ENCODE results near the gene GOLPH3L.

The GOLPH3L gene

DNA sequence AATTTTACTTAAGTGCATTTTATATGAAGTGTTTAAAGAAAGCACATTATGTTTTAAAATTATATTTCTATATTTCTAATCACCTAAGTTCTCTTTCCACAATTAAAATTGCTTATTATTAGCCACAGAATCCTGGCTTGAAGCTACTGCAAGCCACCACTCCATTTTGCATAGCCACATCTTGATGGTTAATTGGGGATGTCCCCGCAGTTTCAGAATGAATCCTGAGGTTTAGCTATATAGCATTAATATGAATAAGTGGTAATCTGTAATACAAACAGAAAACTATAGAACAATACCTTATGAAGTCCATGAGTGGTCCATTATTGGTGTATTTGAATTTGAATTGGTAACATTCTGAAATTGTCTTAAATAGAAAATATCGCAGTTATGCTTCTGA, 11.6 kb upstream of the GOLPH3L start:
- TF ChIP-seq, protein P1, sequence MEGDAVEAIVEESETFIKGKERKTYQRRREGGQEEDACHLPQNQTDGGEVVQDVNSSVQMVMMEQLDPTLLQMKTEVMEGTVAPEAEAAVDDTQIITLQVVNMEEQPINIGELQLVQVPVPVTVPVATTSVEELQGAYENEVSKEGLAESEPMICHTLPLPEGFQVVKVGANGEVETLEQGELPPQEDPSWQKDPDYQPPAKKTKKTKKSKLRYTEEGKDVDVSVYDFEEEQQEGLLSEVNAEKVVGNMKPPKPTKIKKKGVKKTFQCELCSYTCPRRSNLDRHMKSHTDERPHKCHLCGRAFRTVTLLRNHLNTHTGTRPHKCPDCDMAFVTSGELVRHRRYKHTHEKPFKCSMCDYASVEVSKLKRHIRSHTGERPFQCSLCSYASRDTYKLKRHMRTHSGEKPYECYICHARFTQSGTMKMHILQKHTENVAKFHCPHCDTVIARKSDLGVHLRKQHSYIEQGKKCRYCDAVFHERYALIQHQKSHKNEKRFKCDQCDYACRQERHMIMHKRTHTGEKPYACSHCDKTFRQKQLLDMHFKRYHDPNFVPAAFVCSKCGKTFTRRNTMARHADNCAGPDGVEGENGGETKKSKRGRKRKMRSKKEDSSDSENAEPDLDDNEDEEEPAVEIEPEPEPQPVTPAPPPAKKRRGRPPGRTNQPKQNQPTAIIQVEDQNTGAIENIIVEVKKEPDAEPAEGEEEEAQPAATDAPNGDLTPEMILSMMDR (IDR thresholded peaks at IDR 0.05; ENCODE audit: low read depth, low read length, missing control alignments), result no peak
- DNase-seq (ENCODE audit: low read depth), result no peak
- H3K4me3 ChIP-seq (ENCODE audit: low read depth, low read length), result no peak overlapping the region
- in situ Hi-C loops (cut with HindIII; ENCODE audit: low sequenced_read_pairs), result no loop called here

DNA sequence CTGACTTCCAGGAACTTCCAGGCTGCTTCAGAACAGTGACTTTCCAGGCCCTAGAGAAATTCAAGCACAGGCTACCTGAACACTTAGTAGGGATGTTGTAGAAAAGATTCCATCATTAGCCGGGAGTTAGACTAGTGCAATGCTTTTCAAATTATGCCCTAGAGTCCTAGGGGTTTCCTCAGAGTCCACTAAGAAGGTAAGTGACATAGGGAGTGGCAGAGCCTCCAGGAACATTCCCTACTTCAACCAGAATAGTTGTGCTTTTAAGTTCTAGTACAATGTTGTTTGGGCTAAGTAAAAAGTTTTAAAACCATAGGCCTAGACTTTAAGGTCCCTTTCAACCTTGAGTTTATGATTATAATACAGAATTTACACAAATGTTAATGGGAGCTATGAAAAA, 9.1 kb upstream of the GOLPH3L start:
- no peak overlapping the region for H3K4me3 ChIP-seq (ENCODE audit: low read depth, low read length)
- TF ChIP-seq, protein P1 (IDR thresholded peaks at IDR 0.05; ENCODE audit: low read depth, low read length, missing control alignments), result no peak
- in situ Hi-C loops (cut with HindIII; ENCODE audit: low sequenced_read_pairs), result no loop called here
- no peak for DNase-seq (ENCODE audit: low read depth)

DNA sequence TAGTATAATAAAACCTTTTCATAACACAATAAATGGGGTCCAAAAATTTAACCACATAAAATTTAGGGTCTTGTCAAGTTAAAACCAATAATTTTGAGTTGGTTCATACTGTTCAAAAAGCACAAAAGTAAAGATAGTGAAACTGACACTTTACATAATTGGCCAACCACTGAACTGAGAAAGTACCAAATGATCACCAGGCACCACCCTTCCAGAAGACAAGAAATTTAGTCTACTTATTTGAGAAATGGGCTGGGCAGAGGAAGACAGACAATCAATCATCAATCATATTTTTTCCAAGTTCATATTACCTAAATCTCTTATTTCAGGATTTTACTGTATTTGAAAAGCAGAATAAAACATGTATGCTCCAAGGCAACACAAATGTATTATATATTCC, 6.5 kb upstream of the GOLPH3L start:
- TF ChIP-seq, protein P1 (IDR thresholded peaks at IDR 0.05; ENCODE audit: low read depth, low read length, missing control alignments), result no peak
- in situ Hi-C loops (cut with HindIII; ENCODE audit: low sequenced_read_pairs), result no loop called here
- DNase-seq (ENCODE audit: low read depth), result no peak
- no peak overlapping the region for H3K4me3 ChIP-seq (ENCODE audit: low read depth, low read length)

DNA sequence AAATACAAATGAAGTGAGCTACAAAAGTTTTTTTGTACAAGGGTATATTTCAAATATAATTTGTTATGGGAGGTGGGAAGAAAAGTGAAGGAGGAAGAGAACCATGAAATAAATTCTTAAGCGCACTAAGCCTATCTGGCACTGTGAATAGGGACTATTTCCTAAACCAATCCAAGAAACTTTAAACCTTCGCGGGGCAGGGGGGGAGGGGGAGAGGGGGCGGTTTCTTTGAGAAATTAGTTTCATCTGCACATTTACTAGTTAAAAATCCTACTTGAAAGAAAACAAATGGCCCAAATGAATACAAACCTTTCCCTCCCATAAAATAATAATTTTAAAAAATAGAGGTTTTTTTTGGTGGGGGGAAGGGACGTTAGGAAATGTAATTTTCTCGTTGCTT, 364 bp downstream of the GOLPH3L start:
- DNase-seq (ENCODE audit: low read depth), result no peak
- in situ Hi-C loops (cut with HindIII; ENCODE audit: low sequenced_read_pairs), result no loop called here
- TF ChIP-seq, protein P1 (IDR thresholded peaks at IDR 0.05; ENCODE audit: low read depth, low read length, missing control alignments), result no peak
- H3K4me3 ChIP-seq (ENCODE audit: low read depth, low read length), result peak overlapping the region; percentile 79

DNA sequence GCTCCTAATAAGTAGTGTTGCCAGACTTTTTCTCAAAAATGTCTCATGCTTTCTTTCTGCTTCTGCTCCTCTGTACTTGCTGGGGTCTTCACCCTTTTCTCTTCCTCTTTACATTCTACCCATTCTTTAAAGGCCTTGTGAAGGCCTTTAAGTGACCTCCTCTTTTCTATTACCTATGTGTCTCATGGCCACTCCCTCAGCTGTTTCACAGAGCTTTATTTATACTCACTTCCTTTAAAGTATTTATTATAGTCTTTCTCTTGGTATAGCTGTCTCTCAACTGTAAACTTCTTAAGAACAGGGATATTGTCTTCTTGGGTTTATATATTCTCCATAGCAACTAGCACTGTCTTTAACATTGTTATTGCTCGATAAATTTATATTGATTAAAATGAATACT, 792 bp downstream of the GOLPH3L start:
- no peak for DNase-seq (ENCODE audit: low read depth)
- TF ChIP-seq, protein P1 (IDR thresholded peaks at IDR 0.05; ENCODE audit: low read depth, low read length, missing control alignments), result no peak
- peak overlapping the region; percentile 79 for H3K4me3 ChIP-seq (ENCODE audit: low read depth, low read length)
- in situ Hi-C loops (cut with HindIII; ENCODE audit: low sequenced_read_pairs), result no loop called here

DNA sequence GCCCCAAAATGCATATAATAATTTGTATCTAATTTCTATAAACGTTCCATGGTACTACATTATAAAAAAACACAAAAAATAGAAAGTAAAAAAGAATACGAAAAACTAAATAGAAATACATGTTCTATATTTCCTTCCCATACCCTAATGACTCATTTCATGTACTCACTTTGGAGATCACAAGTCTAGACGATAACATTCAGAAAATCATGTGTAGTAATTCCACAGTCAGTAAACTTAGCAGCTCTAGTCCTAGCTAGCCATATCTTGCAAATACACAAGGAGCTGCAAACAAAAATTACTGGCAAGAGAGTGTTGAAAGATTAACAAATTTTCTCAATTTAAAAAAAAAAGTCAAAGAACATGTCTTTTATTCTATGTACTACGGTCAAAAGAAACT, 1.4 kb downstream of the GOLPH3L start:
- in situ Hi-C loops (cut with HindIII; ENCODE audit: low sequenced_read_pairs), result no loop called here
- TF ChIP-seq, protein P1 (IDR thresholded peaks at IDR 0.05; ENCODE audit: low read depth, low read length, missing control alignments), result no peak
- no peak for DNase-seq (ENCODE audit: low read depth)
- H3K4me3 ChIP-seq (ENCODE audit: low read depth, low read length), result no peak overlapping the region

DNA sequence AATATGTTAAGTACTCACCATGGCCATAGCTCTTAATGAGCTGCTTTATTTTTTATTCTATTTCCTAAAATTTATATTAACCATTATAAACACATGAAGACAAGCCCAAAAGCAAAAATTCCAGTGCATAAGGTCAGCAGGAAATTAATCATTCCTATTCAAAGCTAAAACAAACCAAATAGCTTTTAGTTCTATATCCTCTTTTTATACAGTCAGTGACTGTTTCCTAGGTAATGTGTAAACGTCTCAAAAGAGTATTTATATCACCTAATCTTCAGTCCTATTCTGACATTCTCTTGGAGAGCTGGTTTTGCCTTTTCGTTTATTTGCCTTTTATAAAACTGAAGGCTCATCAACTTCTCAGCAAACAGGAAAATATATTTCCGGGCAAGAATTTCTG, 4.2 kb downstream of the GOLPH3L start:
- no peak overlapping the region for H3K4me3 ChIP-seq (ENCODE audit: low read depth, low read length)
- in situ Hi-C loops (cut with HindIII; ENCODE audit: low sequenced_read_pairs), result no loop called here
- TF ChIP-seq, protein P1 (IDR thresholded peaks at IDR 0.05; ENCODE audit: low read depth, low read length, missing control alignments), result no peak
- no peak for DNase-seq (ENCODE audit: low read depth)

Measured in astrocyte of the cerebellum (primary cell).